ENCODE results near the gene SLC12A7. TPM values are rescaled to one million over a fixed set of nuclear protein-coding genes. Genes with fewer than 3 reads are reported as not detected.

The SLC12A7 gene
- total and polyA plus RNA-seq, 12 donors = 1.3 to 52.6 (median 24.4) TPM

DNA sequence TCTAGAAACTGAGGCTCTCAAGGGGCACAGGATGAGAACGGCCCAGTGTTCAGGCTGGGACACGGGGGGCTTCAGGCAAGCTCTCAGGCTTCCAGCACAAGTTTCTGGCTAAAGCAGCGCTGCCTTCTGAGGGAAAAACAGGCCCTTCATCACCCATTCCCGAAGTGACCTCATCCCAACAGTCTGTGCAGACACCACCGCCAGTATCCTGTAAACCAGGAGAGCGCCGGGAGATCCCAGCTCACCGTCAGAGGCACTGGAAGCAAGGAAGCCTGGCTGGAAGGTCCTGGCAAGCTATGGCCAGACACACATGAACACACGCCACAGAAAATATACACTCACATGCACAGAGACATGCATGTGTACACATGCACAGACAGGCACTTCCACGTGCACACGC lies 8.8 kb downstream of the SLC12A7 start:
- no peaks in the 10 kb centered on the region for H3K36me3 ChIP-seq (replicated peaks in 1 of 2)
- no peak for DNase-seq
- TF ChIP-seq, protein P1, sequence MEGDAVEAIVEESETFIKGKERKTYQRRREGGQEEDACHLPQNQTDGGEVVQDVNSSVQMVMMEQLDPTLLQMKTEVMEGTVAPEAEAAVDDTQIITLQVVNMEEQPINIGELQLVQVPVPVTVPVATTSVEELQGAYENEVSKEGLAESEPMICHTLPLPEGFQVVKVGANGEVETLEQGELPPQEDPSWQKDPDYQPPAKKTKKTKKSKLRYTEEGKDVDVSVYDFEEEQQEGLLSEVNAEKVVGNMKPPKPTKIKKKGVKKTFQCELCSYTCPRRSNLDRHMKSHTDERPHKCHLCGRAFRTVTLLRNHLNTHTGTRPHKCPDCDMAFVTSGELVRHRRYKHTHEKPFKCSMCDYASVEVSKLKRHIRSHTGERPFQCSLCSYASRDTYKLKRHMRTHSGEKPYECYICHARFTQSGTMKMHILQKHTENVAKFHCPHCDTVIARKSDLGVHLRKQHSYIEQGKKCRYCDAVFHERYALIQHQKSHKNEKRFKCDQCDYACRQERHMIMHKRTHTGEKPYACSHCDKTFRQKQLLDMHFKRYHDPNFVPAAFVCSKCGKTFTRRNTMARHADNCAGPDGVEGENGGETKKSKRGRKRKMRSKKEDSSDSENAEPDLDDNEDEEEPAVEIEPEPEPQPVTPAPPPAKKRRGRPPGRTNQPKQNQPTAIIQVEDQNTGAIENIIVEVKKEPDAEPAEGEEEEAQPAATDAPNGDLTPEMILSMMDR (IDR thresholded peaks at IDR 0.05) = no peak
- TF ChIP-seq POLR2A (IDR thresholded peaks at IDR 0.05) = no peak
- 84 to 90% (median 87%) methylated on average over 5 to 11 of the region's 11 CpGs for WGBS, 4 donors
- no peaks in the 10 kb centered on the region for H3K9me3 ChIP-seq (replicated peaks in 1 of 3)
- no peaks in the 10 kb centered on the region for H3K27me3 ChIP-seq
- H3K4me3 ChIP-seq = no peak overlapping the region
- peaks cover 18 to 48% of the 10 kb centered on the region in 2 donors for H3K4me1 ChIP-seq (replicated peaks in 1 of 2)
- H3K27ac ChIP-seq = peak overlapping the region in 3 of 5 donors; percentile 16 to 69 (median 54)
- intact Hi-C loops (cut with DNase I) = no loop called here

DNA sequence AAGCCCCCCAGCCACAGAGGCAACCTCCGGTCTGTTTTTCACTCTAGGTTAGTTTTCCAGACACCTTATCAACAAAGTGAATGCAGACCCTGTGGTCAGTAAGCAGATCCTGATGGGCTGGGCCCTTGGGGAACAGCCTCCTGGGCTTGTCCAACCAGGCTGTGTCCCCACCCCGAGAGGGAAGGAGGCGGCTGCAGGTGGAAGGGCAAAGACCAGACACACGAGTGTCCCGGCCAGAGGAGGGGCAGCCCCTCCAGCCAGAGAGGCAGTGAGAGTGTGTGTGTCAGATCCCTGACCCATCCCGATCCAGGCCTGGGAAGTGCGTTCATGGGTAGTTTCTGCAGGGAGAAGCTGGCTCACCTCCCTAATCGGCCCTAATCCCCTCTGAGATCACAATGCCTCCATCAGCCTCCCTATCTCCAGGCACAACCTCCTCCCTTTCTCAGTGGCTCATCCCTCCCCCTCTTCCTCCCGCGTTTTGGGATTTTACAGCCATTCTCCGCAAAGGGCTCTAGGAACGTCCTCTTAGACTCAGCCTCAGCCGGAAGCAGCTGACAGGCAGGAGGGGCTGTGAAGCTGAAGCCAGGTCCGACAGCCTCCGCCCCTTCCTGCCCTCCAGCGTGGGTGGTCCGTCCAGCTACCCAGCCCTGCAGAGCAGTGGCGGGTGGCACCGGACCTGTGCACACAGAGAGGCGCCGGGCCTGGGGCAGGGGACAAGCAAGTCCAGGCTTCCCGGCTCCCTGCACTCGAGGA lies 9.7 kb downstream of the SLC12A7 start:
- WGBS, 4 donors = 51 to 76% (median 57%) methylated on average over 12 to 23 of the region's 23 CpGs
- no peak overlapping the region for H3K4me3 ChIP-seq
- DNase-seq = peak in 3 of 7 donors; percentile 32 to 69 (median 54)
- no peak for TF ChIP-seq POLR2A (IDR thresholded peaks at IDR 0.05)
- TF ChIP-seq, protein P1 (IDR thresholded peaks at IDR 0.05) = no peak
- peak overlapping the region in 3 of 5 donors; percentile 16 to 69 (median 54) for H3K27ac ChIP-seq
- H3K4me1 ChIP-seq (replicated peaks in 1 of 2) = peaks cover 18 to 44% of the 10 kb centered on the region in 2 donors
- H3K9me3 ChIP-seq (replicated peaks in 1 of 3) = no peaks in the 10 kb centered on the region
- H3K36me3 ChIP-seq (replicated peaks in 1 of 2) = no peaks in the 10 kb centered on the region
- intact Hi-C loops (cut with DNase I) = no loop called here
- H3K27me3 ChIP-seq = no peaks in the 10 kb centered on the region

DNA sequence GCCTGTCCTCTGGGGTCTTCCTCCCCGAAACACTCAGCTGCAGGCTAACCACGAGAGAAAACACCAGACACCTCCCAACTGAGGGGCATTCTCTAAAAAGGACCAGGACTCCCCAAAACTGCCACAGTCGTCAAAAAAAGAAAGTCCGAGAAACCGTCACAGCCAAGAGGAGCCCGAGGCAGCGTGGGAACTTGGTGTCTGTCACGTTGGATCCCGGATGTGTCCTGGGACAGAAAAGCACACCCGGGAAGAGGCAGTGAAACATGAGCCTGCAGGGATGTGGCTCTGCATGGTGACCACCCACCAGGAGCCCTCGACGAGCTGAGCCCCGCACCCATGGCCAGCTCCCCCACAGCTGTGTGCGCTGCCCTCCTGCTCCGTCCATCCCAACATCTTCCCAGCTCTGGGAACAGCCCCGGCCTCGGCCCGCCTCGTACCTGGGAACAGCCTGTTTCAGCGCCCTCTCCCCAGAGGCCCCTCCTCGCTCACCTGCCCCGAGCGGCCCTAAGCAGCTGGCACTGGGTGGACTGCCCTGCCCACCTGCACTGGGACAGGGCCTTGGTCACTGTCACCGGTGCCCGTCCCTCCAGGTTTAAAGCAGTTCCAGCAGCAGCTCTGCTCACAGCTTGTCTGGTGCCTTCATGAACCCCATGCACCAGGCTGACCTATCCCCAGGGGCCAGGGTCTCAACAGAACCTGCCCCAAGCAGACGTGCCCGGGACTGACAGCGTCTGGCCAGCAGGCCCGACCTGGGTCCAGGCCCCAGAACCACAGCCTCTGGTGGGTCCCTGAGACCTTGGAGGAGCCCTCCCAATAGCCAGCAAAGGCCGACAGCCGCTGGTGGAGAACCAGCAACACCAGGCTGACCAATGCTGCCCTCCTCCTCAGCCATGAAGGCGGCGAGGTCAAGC lies 10.9 kb downstream of the SLC12A7 start:
- intact Hi-C loops (cut with DNase I) = no loop called here
- no peak for TF ChIP-seq POLR2A (IDR thresholded peaks at IDR 0.05)
- TF ChIP-seq, protein P1 (IDR thresholded peaks at IDR 0.05) = no peak
- Histone ChIP-seq H3K27ac (no peak overlapping the region), H3K9me3 (replicated peaks in 1 of 3) (no peaks in the 10 kb centered on the region), H3K4me3 (no peak overlapping the region), H3K4me1 (replicated peaks in 1 of 2) (peaks cover 18 to 36% of the 10 kb centered on the region in 2 donors), H3K27me3 (no peaks in the 10 kb centered on the region), H3K36me3 (replicated peaks in 1 of 2) (no peaks in the 10 kb centered on the region)
- 89 to 92% (median 90%) methylated on average over 29 to 33 of the region's 33 CpGs for WGBS, 4 donors
- DNase-seq = no peak
